Measurements from ENCODE around the gene ALX1.

- TF ChIP-seq POLR2AphosphoS5 (IDR thresholded peaks at IDR 0.05) (no peak), CTCF (IDR thresholded peaks at IDR 0.05) (no peak), POLR2A (IDR thresholded peaks at IDR 0.05) (no peak), EP300 (IDR thresholded peaks at IDR 0.05; ENCODE audit: low read depth) (no peak)
Observed at GRCh38 chr12:85348779-85349178, 68.8 kb downstream of the ALX1 start.
